Measurements from ENCODE around the gene ACIN1. TPM values are rescaled to one million over a fixed set of nuclear protein-coding genes. Genes with fewer than 3 reads are reported as not detected.

ACIN1 gene
- total RNA-seq, 1 donor from 2014 or later = 458 TPM

- no peak for DNase-seq (ENCODE audit: low spot score, unreplicated experiment)
These were observed 7.9 kb upstream of the ACIN1 start for GRCh38 chr14:23102801-23103200.

GRCh38 chr14:23101986-23102625, 7.2 kb upstream of the ACIN1 start:
- Mint-ChIP-seq H3K27me3 (peaks cover 14% of the 10 kb centered on the region), H3K4me1 (ENCODE audit: low read depth) (peaks cover 16% of the 10 kb centered on the region), H3K36me3 (ENCODE audit: insufficient read depth) (no peaks in the 10 kb centered on the region), H3K9me3 (ENCODE audit: low read depth) (no peaks in the 10 kb centered on the region), H3K4me3 (ENCODE audit: low read depth) (no peak overlapping the region), H3K27ac (no peak overlapping the region)
- no peak for TF ChIP-seq CTCF (IDR thresholded peaks at IDR 0.05; ENCODE audit: unreplicated experiment)
- no peak for DNase-seq (ENCODE audit: low spot score, unreplicated experiment)

More at GRCh38 chr14:23102801-23103200, 7.9 kb upstream of the ACIN1 start:
- no peaks in the 10 kb centered on the region for H3K36me3 Mint-ChIP-seq (ENCODE audit: insufficient read depth)
- H3K27me3 Mint-ChIP-seq = peaks cover 14% of the 10 kb centered on the region
- no peak for TF ChIP-seq CTCF (IDR thresholded peaks at IDR 0.05; ENCODE audit: unreplicated experiment)
- H3K27ac Mint-ChIP-seq = no peak overlapping the region
- H3K4me3 Mint-ChIP-seq (ENCODE audit: low read depth) = no peak overlapping the region
- H3K4me1 Mint-ChIP-seq (ENCODE audit: low read depth) = peaks cover 12% of the 10 kb centered on the region
- no peaks in the 10 kb centered on the region for H3K9me3 Mint-ChIP-seq (ENCODE audit: low read depth)

- no peak for TF ChIP-seq CTCF (IDR thresholded peaks at IDR 0.05; ENCODE audit: unreplicated experiment)
- no peak for DNase-seq (ENCODE audit: low spot score, unreplicated experiment)
- Mint-ChIP-seq H3K36me3 (ENCODE audit: insufficient read depth) (no peaks in the 10 kb centered on the region), H3K4me3 (ENCODE audit: low read depth) (no peak overlapping the region), H3K4me1 (ENCODE audit: low read depth) (peaks cover 18% of the 10 kb centered on the region), H3K27ac (no peak overlapping the region), H3K27me3 (peaks cover 14% of the 10 kb centered on the region), H3K9me3 (ENCODE audit: low read depth) (no peaks in the 10 kb centered on the region)
These were observed 6.5 kb upstream of the ACIN1 start for GRCh38 chr14:23101213-23101970.

- Mint-ChIP-seq H3K4me1 (ENCODE audit: low read depth) (peaks cover 15% of the 10 kb centered on the region), H3K9me3 (ENCODE audit: low read depth) (no peaks in the 10 kb centered on the region), H3K36me3 (ENCODE audit: insufficient read depth) (no peaks in the 10 kb centered on the region), H3K27ac (peak overlapping the region; percentile 15), H3K27me3 (peaks cover 4% of the 10 kb centered on the region), H3K4me3 (ENCODE audit: low read depth) (no peak overlapping the region)
- TF ChIP-seq CTCF (IDR thresholded peaks at IDR 0.05; ENCODE audit: unreplicated experiment) = no peak
- DNase-seq (ENCODE audit: low spot score, unreplicated experiment) = no peak
These were observed 4.4 kb upstream of the ACIN1 start for GRCh38 chr14:23099212-23099861.

GRCh38 chr14:23097786-23098185, 2.9 kb upstream of the ACIN1 start:
- Mint-ChIP-seq H3K9me3 (ENCODE audit: low read depth) (no peaks in the 10 kb centered on the region), H3K27ac (no peak overlapping the region), H3K36me3 (ENCODE audit: insufficient read depth) (no peaks in the 10 kb centered on the region), H3K4me3 (ENCODE audit: low read depth) (peak overlapping the region; percentile 31), H3K4me1 (ENCODE audit: low read depth) (peaks cover 19% of the 10 kb centered on the region), H3K27me3 (no peaks in the 10 kb centered on the region)
- DNase-seq (ENCODE audit: low spot score, unreplicated experiment) = no peak
- no peak for TF ChIP-seq CTCF (IDR thresholded peaks at IDR 0.05; ENCODE audit: unreplicated experiment)
